HG03064 (cell line): ENCODE measurements around the gene HIVEP3.

Experiments
- ATAC-seq: cut with Tn5 transposase; IDR thresholded peaks from one replicate; pipeline ENCODE4 v1.9.1; 2021; ENCODE audit warnings: low read depth; ENCODE audit not compliant: unreplicated experiment

HIVEP3 gene

GRCh38 chr1:41483960-41484401 is 434.7 kb downstream of the HIVEP3 start:
- ATAC-seq = no peak

GRCh38 chr1:41483001-41483850 is 435.5 kb downstream of the HIVEP3 start:
- ATAC-seq = no peak

GRCh38 chr1:41482001-41482765 is 436.5 kb downstream of the HIVEP3 start:
- no peak for ATAC-seq

GRCh38 chr1:41481109-41481775 is 437.5 kb downstream of the HIVEP3 start:
- ATAC-seq = no peak

GRCh38 chr1:41480204-41481108 is 438.3 kb downstream of the HIVEP3 start:
- no peak for ATAC-seq

- no peak for ATAC-seq
Observed at GRCh38 chr1:41479808-41480160, 438.9 kb downstream of the HIVEP3 start.

- ATAC-seq = no peak
Observed at GRCh38 chr1:41479000-41479807, 439.5 kb downstream of the HIVEP3 start.

GRCh38 chr1:41478118-41478748 is 440.5 kb downstream of the HIVEP3 start:
- no peak for ATAC-seq

GRCh38 chr1:41476807-41477361 is 441.8 kb downstream of the HIVEP3 start:
- ATAC-seq = no peak

- ATAC-seq = no peak
Observed at GRCh38 chr1:41475859-41476567, 442.7 kb downstream of the HIVEP3 start.

GRCh38 chr1:41475346-41475745 is 443.4 kb downstream of the HIVEP3 start:
- no peak for ATAC-seq

GRCh38 chr1:41474490-41475271 is 444.0 kb downstream of the HIVEP3 start:
- no peak for ATAC-seq

GRCh38 chr1:41473738-41474362 is 444.9 kb downstream of the HIVEP3 start:
- ATAC-seq = no peak

GRCh38 chr1:41471658-41472057 is 447.1 kb downstream of the HIVEP3 start:
- no peak for ATAC-seq

GRCh38 chr1:41469706-41470105 is 449.0 kb downstream of the HIVEP3 start:
- no peak for ATAC-seq

- ATAC-seq = no peak
Observed at GRCh38 chr1:41468122-41468762, 450.5 kb downstream of the HIVEP3 start.
